ENCODE data around the gene SLC35F1.

Gene SLC35F1

DNA sequence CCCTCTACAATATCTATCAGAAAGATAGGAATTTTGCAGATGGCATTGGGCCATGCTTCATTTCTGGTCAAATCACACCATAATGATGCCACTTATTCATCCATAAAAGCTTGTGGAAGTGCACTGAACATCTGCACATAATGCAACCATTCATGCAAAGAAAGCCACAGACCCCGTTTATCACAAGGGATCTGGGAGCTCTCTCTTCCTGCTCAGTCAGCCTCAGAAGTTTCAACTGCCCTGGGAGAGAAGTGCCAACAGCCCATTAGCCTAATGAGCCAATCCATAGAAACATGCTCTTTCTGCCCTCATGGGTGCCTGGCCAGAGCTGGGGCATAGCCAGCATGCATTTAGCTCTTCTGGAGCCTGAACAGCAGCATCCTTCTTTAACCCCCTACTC is 85.8 kb downstream of the SLC35F1 start:
- Histone ChIP-seq H3K4ac (ENCODE audit: low read length) (no peak overlapping the region), H3K23ac (ENCODE audit: low read depth, low read length, poor library complexity) (no peak overlapping the region), H3K79me1 (ENCODE audit: low read depth, low read length) (no peaks in the 10 kb centered on the region), H3K14ac (ENCODE audit: low read length) (no peak overlapping the region), H3K9me3 (replicated peaks in 1 of 2; ENCODE audit: control insufficient read depth in 2 of 2, insufficient read depth in 1 of 2, low read depth in 1 of 2, low read length in 2 of 2) (peaks cover 0 to 12% of the 10 kb centered on the region in 2 donors), H3K4me2 (ENCODE audit: insufficient read depth, low read length, poor library complexity, severe bottlenecking) (no peak overlapping the region), H2AK5ac (ENCODE audit: low read depth, low read length) (no peak overlapping the region), H2BK120ac (ENCODE audit: low read depth, low read length) (no peak overlapping the region), H2BK15ac (ENCODE audit: low read length) (no peak overlapping the region), H4K8ac (ENCODE audit: low read depth, low read length) (no peak overlapping the region), H2AFZ (ENCODE audit: low read length) (no peak overlapping the region), H4K91ac (ENCODE audit: low read depth, low read length, poor library complexity) (no peak overlapping the region), H3K4me3 (ENCODE audit: low read length in 2 of 2) (no peak overlapping the region), H2BK12ac (ENCODE audit: low read length) (no peak overlapping the region), H3K27ac (replicated peaks; ENCODE audit: low read length) (no peak overlapping the region), H3K36me3 (replicated peaks in 1 of 2; ENCODE audit: control insufficient read depth in 2 of 2, insufficient read depth in 2 of 2, low read length in 2 of 2) (no peaks in the 10 kb centered on the region), H2BK5ac (ENCODE audit: low read length) (no peak overlapping the region), H3K4me1 (ENCODE audit: control insufficient read depth in 2 of 2, insufficient read depth in 1 of 2, low read depth in 1 of 2, low read length in 2 of 2) (peaks cover 2 to 3% of the 10 kb centered on the region in 2 donors), H3K18ac (ENCODE audit: low read length) (no peak overlapping the region), H3K27me3 (ENCODE audit: control insufficient read depth in 3 of 3, insufficient read depth in 3 of 3, low read depth in 1 of 3, low read length in 3 of 3) (no peaks in the 10 kb centered on the region), H3K9ac (ENCODE audit: low read depth, low read length, poor library complexity) (no peak overlapping the region)
- DNase-seq (ENCODE audit: low spot score): no peak
- WGBS, 2 donors (ENCODE audit: extremely low coverage in 2 of 2, insufficient read length in 2 of 2, insufficient replicate concordance in 1 of 2): no CpG with 5 or more reads among the region's 1 CpG

DNA sequence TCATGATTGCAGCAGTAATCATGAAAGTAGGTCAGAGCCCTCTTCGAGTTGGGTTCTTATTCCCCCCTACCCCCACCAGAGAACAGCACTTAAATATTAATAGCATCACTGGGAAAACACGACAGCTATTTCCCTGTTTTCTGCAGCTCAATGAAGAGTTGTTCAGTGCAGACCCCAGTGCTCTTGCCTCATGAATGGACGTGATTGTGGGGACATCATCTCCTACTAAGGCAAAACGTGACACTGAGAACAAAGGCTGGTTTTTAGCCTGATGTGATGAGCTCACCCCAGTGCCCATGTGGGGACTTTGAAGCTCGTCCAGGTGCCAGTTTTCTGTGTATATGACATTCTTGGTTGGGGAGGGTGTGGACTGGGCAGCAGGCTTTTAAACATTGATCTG is 105.9 kb downstream of the SLC35F1 start:
- WGBS, 2 donors (ENCODE audit: extremely low coverage in 2 of 2, insufficient read length in 2 of 2, insufficient replicate concordance in 1 of 2): no CpG with 5 or more reads among the region's 5 CpGs
- peaks cover 2 to 4% of the 10 kb centered on the region in 2 donors for H3K4me1 ChIP-seq (ENCODE audit: control insufficient read depth in 2 of 2, insufficient read depth in 1 of 2, low read depth in 1 of 2, low read length in 2 of 2)
- no peak overlapping the region for H2BK15ac ChIP-seq (ENCODE audit: low read length)
- no peak overlapping the region for H4K91ac ChIP-seq (ENCODE audit: low read depth, low read length, poor library complexity)
- H3K23ac ChIP-seq (ENCODE audit: low read depth, low read length, poor library complexity): no peak overlapping the region
- H3K18ac ChIP-seq (ENCODE audit: low read length): no peak overlapping the region
- no peak overlapping the region for H2BK5ac ChIP-seq (ENCODE audit: low read length)
- no peak overlapping the region for H2AFZ ChIP-seq (ENCODE audit: low read length)
- H2BK120ac ChIP-seq (ENCODE audit: low read depth, low read length): no peak overlapping the region
- H3K14ac ChIP-seq (ENCODE audit: low read length): no peak overlapping the region
- H3K79me1 ChIP-seq (ENCODE audit: low read depth, low read length): peaks cover 2% of the 10 kb centered on the region
- no peak overlapping the region for H2BK12ac ChIP-seq (ENCODE audit: low read length)
- H3K4ac ChIP-seq (ENCODE audit: low read length): no peak overlapping the region
- no peak overlapping the region for H4K8ac ChIP-seq (ENCODE audit: low read depth, low read length)
- no peak overlapping the region for H3K9ac ChIP-seq (ENCODE audit: low read depth, low read length, poor library complexity)
- H3K9me3 ChIP-seq (replicated peaks in 1 of 2; ENCODE audit: control insufficient read depth in 2 of 2, insufficient read depth in 1 of 2, low read depth in 1 of 2, low read length in 2 of 2): peaks cover 0 to 3% of the 10 kb centered on the region in 2 donors
- H3K4me3 ChIP-seq (ENCODE audit: low read length in 2 of 2): no peak overlapping the region
- no peaks in the 10 kb centered on the region for H3K36me3 ChIP-seq (replicated peaks in 1 of 2; ENCODE audit: control insufficient read depth in 2 of 2, insufficient read depth in 2 of 2, low read length in 2 of 2)
- no peak overlapping the region for H3K4me2 ChIP-seq (ENCODE audit: insufficient read depth, low read length, poor library complexity, severe bottlenecking)
- H3K27ac ChIP-seq (replicated peaks; ENCODE audit: low read length): no peak overlapping the region
- no peaks in the 10 kb centered on the region for H3K27me3 ChIP-seq (ENCODE audit: control insufficient read depth in 3 of 3, insufficient read depth in 3 of 3, low read depth in 1 of 3, low read length in 3 of 3)
- DNase-seq (ENCODE audit: low spot score): no peak
- H2AK5ac ChIP-seq (ENCODE audit: low read depth, low read length): no peak overlapping the region

DNA sequence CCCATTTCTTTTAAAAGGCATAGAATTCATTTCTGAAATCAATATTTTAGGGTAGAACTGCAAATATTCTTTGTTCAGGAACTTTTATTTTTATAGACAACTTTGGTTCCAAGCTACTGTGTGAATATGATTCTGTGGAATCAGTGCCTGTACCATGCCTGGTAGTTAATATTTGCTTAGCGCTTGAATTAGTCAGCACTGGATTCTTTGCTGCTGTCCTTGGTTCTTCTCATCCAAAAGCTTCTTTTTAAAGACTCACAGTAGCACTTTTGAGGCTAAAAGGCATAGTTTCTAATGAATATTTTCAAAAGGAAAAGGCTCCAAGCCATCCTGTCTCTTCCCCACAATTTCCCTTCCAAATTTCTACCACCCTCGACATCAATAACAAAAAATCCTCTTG is 109.5 kb downstream of the SLC35F1 start:
- peaks cover 2 to 4% of the 10 kb centered on the region in 2 donors for H3K4me1 ChIP-seq (ENCODE audit: control insufficient read depth in 2 of 2, insufficient read depth in 1 of 2, low read depth in 1 of 2, low read length in 2 of 2)
- H3K23ac ChIP-seq (ENCODE audit: low read depth, low read length, poor library complexity): no peak overlapping the region
- H3K79me1 ChIP-seq (ENCODE audit: low read depth, low read length): peaks cover 2% of the 10 kb centered on the region
- H4K91ac ChIP-seq (ENCODE audit: low read depth, low read length, poor library complexity): no peak overlapping the region
- no peaks in the 10 kb centered on the region for H3K27me3 ChIP-seq (ENCODE audit: control insufficient read depth in 3 of 3, insufficient read depth in 3 of 3, low read depth in 1 of 3, low read length in 3 of 3)
- H2BK15ac ChIP-seq (ENCODE audit: low read length): no peak overlapping the region
- no peak overlapping the region for H3K4ac ChIP-seq (ENCODE audit: low read length)
- H2BK120ac ChIP-seq (ENCODE audit: low read depth, low read length): no peak overlapping the region
- no peak overlapping the region for H2BK12ac ChIP-seq (ENCODE audit: low read length)
- no peak overlapping the region for H3K14ac ChIP-seq (ENCODE audit: low read length)
- no peak overlapping the region for H2BK5ac ChIP-seq (ENCODE audit: low read length)
- H3K18ac ChIP-seq (ENCODE audit: low read length): no peak overlapping the region
- no peak overlapping the region for H3K4me2 ChIP-seq (ENCODE audit: insufficient read depth, low read length, poor library complexity, severe bottlenecking)
- no peak for DNase-seq (ENCODE audit: low spot score)
- H3K9ac ChIP-seq (ENCODE audit: low read depth, low read length, poor library complexity): no peak overlapping the region
- peaks cover 0 to 2% of the 10 kb centered on the region in 2 donors for H3K9me3 ChIP-seq (replicated peaks in 1 of 2; ENCODE audit: control insufficient read depth in 2 of 2, insufficient read depth in 1 of 2, low read depth in 1 of 2, low read length in 2 of 2)
- H3K4me3 ChIP-seq (ENCODE audit: low read length in 2 of 2): no peak overlapping the region
- WGBS, 2 donors (ENCODE audit: extremely low coverage in 2 of 2, insufficient read length in 2 of 2, insufficient replicate concordance in 1 of 2): no CpG with 5 or more reads among the region's 2 CpGs
- no peaks in the 10 kb centered on the region for H3K36me3 ChIP-seq (replicated peaks in 1 of 2; ENCODE audit: control insufficient read depth in 2 of 2, insufficient read depth in 2 of 2, low read length in 2 of 2)
- H2AK5ac ChIP-seq (ENCODE audit: low read depth, low read length): no peak overlapping the region
- H3K27ac ChIP-seq (replicated peaks; ENCODE audit: low read length): no peak overlapping the region
- H4K8ac ChIP-seq (ENCODE audit: low read depth, low read length): no peak overlapping the region
- H2AFZ ChIP-seq (ENCODE audit: low read length): no peak overlapping the region

DNA sequence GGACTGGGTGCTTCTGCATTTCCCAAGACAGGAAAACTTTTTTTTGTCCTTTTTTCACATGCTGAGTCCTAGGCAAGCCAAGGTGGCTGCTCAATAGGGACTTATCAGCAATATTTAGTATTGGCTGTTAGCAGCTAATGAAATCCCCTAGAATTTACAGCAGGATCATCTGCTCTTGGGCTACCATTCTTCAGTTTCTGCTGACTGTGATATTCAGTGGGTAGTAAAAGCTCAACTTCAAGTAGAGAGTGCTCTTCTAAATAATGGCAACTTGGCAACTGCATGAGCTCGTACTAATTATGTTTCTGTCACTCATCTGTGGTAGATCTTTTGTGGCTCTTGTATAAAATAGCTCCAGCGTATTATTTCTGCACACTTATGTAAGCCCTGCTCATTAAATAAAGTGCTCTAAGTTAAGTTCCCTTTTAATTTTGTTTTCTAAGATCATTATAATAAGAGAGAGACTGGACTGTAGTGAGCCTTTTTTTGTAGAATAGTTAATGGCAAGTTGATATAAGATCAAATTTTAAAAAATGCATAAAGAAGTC is 110.3 kb downstream of the SLC35F1 start:
- no peak overlapping the region for H4K8ac ChIP-seq (ENCODE audit: low read depth, low read length)

More for the DNA sequence above, 110.3 kb downstream of the SLC35F1 start:
- Histone ChIP-seq H3K4me3 (ENCODE audit: low read length in 2 of 2) (no peak overlapping the region), H3K4me1 (ENCODE audit: control insufficient read depth in 2 of 2, insufficient read depth in 1 of 2, low read depth in 1 of 2, low read length in 2 of 2) (peaks cover 2 to 4% of the 10 kb centered on the region in 2 donors), H3K9me3 (replicated peaks in 1 of 2; ENCODE audit: control insufficient read depth in 2 of 2, insufficient read depth in 1 of 2, low read depth in 1 of 2, low read length in 2 of 2) (no peaks in the 10 kb centered on the region), H3K14ac (ENCODE audit: low read length) (no peak overlapping the region), H3K23ac (ENCODE audit: low read depth, low read length, poor library complexity) (no peak overlapping the region), H2AFZ (ENCODE audit: low read length) (no peak overlapping the region), H3K9ac (ENCODE audit: low read depth, low read length, poor library complexity) (no peak overlapping the region), H3K79me1 (ENCODE audit: low read depth, low read length) (peaks cover 2% of the 10 kb centered on the region), H2BK15ac (ENCODE audit: low read length) (no peak overlapping the region), H2BK120ac (ENCODE audit: low read depth, low read length) (no peak overlapping the region), H2BK12ac (ENCODE audit: low read length) (no peak overlapping the region), H3K18ac (ENCODE audit: low read length) (no peak overlapping the region), H3K36me3 (replicated peaks in 1 of 2; ENCODE audit: control insufficient read depth in 2 of 2, insufficient read depth in 2 of 2, low read length in 2 of 2) (no peaks in the 10 kb centered on the region), H3K4ac (ENCODE audit: low read length) (no peak overlapping the region), H3K27me3 (ENCODE audit: control insufficient read depth in 3 of 3, insufficient read depth in 3 of 3, low read depth in 1 of 3, low read length in 3 of 3) (no peaks in the 10 kb centered on the region), H3K27ac (replicated peaks; ENCODE audit: low read length) (no peak overlapping the region), H4K91ac (ENCODE audit: low read depth, low read length, poor library complexity) (no peak overlapping the region), H2AK5ac (ENCODE audit: low read depth, low read length) (no peak overlapping the region), H3K4me2 (ENCODE audit: insufficient read depth, low read length, poor library complexity, severe bottlenecking) (no peak overlapping the region), H2BK5ac (ENCODE audit: low read length) (no peak overlapping the region)
- DNase-seq (ENCODE audit: low spot score): no peak
- no CpG with 5 or more reads among the region's 2 CpGs for WGBS, 2 donors (ENCODE audit: extremely low coverage in 2 of 2, insufficient read length in 2 of 2, insufficient replicate concordance in 1 of 2)

All from neuronal stem cell (in vitro differentiated cells).